ENCODE data around the gene MAPT.

MAPT gene

DNA sequence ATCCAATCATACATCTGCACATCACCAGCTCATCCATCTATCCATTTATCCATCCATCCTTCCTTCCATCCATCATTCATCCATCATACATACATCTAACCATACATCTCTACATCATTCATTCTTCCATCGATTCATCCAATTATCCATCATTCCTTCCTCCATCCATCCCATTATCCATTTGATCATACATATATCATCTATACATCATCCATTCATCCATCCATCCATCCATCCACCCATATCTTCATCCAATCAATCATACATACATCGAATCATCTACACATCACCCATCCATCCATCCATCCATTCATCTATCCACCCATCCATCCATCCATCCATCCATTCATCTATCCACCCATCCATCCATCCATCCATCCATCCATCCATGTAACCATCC, 75.4 kb downstream of the MAPT start:
- H3K27ac Mint-ChIP-seq: no peak overlapping the region
- H3K4me1 Mint-ChIP-seq: peaks cover 1% of the 10 kb centered on the region
- no peaks in the 10 kb centered on the region for H3K36me3 Mint-ChIP-seq (ENCODE audit: low read depth)
- DNase-seq (no peak), ATAC-seq (no peak)
- peaks cover 8% of the 10 kb centered on the region for H3K9me3 Mint-ChIP-seq
- no peak overlapping the region for H3K4me3 Mint-ChIP-seq
- H3K27me3 Mint-ChIP-seq: peaks cover 29% of the 10 kb centered on the region

DNA sequence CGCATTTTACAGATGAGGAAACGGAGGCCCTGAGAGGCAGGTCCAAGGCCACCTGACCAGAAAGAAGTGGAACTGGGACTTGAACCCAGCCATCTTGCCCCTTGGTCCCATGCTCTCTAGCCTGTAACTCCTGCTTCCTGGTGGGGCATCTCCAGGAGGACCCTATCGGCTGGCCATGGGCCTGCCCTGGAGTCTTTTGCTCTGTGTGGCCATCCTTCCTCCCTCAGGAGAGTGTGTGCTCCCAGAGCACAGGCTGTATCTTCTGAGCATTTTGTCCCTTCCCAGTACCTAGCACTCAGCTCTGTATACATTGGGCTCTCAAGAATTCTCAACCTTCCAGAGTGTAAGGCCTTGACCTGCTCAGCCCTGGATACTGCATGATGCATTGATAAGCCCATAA, 76.3 kb downstream of the MAPT start:
- ATAC-seq (no peak), DNase-seq (no peak)
- Mint-ChIP-seq H3K36me3 (ENCODE audit: low read depth) (no peaks in the 10 kb centered on the region), H3K27ac (no peak overlapping the region), H3K27me3 (peaks cover 27% of the 10 kb centered on the region), H3K4me1 (peaks cover 3% of the 10 kb centered on the region), H3K4me3 (no peak overlapping the region), H3K9me3 (peaks cover 8% of the 10 kb centered on the region)

DNA sequence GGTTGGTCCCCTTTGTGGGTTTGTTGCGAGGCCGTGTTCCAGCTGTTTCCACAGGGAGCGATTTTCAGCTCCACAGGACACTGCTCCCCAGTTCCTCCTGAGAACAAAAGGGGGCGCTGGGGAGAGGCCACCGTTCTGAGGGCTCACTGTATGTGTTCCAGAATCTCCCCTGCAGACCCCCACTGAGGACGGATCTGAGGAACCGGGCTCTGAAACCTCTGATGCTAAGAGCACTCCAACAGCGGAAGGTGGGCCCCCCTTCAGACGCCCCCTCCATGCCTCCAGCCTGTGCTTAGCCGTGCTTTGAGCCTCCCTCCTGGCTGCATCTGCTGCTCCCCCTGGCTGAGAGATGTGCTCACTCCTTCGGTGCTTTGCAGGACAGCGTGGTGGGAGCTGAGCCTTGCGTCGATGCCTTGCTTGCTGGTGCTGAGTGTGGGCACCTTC, 77.4 kb downstream of the MAPT start:
- H3K27ac Mint-ChIP-seq: no peak overlapping the region
- no peak for DNase-seq
- peaks cover 23% of the 10 kb centered on the region for H3K27me3 Mint-ChIP-seq
- peaks cover 8% of the 10 kb centered on the region for H3K9me3 Mint-ChIP-seq
- H3K36me3 Mint-ChIP-seq (ENCODE audit: low read depth): no peaks in the 10 kb centered on the region
- ATAC-seq: no peak
- peaks cover 3% of the 10 kb centered on the region for H3K4me1 Mint-ChIP-seq
- H3K4me3 Mint-ChIP-seq: no peak overlapping the region

DNA sequence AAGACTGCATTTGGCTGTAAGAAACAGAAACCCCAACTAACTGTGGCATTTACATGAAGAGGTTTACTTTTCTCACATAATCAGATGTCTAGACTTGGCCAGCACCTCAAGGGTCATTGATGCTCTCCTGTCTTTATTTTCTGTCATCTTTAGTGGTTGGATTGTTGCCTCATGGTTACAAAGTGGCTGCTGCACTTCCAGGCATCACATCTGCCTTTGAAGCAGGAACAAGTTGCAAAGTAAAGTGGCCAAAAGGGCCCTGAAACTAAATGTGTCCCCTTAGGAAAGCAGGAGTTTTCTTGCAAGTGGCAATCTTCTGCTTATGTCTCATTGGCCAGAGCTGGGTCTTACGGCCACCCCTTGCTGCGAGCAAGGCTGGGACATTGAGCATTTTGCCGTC, 78.2 kb downstream of the MAPT start:
- Mint-ChIP-seq H3K27ac (no peak overlapping the region), H3K36me3 (ENCODE audit: low read depth) (no peaks in the 10 kb centered on the region), H3K27me3 (peaks cover 15% of the 10 kb centered on the region), H3K9me3 (peaks cover 8% of the 10 kb centered on the region), H3K4me1 (peaks cover 3% of the 10 kb centered on the region), H3K4me3 (no peak overlapping the region)
- no peak for DNase-seq
- no peak for ATAC-seq

DNA sequence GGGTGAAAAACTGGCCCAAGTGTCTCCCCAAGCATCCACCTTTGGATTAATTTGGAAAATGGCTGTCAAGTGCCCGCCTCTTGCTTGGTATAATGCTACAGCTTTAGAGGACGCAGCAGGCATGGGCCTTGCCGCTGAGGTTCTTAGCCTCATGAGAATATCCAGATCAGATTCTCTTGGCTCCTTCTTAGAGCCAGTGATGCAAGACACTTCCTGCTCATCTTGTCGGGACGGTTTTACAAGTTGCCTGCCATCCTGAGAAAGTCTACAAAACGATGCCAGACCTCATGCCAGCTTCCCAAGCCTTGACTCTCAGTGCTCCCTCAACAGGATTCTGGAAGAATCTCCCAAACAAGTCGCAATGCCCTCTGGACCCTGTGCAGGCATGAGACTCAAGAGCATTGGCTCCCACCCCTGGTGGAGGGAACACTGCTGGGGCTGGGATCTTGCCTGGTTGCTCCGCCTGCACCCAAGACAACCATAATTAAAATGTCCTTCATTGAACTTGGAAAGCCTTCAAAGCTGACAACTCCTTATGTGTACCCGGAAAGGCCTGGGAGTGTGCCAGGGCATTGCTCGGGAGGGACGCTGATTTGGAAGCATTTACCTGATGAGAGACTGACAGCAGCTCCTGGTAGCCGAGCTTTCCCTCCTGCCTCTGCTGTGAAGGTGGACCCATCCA, 78.9 kb downstream of the MAPT start:
- Mint-ChIP-seq H3K27ac (no peak overlapping the region), H3K4me3 (no peak overlapping the region), H3K27me3 (peaks cover 9% of the 10 kb centered on the region), H3K36me3 (ENCODE audit: low read depth) (no peaks in the 10 kb centered on the region), H3K9me3 (peaks cover 8% of the 10 kb centered on the region), H3K4me1 (peaks cover 3% of the 10 kb centered on the region)
- no peak for ATAC-seq
- no peak for DNase-seq

DNA sequence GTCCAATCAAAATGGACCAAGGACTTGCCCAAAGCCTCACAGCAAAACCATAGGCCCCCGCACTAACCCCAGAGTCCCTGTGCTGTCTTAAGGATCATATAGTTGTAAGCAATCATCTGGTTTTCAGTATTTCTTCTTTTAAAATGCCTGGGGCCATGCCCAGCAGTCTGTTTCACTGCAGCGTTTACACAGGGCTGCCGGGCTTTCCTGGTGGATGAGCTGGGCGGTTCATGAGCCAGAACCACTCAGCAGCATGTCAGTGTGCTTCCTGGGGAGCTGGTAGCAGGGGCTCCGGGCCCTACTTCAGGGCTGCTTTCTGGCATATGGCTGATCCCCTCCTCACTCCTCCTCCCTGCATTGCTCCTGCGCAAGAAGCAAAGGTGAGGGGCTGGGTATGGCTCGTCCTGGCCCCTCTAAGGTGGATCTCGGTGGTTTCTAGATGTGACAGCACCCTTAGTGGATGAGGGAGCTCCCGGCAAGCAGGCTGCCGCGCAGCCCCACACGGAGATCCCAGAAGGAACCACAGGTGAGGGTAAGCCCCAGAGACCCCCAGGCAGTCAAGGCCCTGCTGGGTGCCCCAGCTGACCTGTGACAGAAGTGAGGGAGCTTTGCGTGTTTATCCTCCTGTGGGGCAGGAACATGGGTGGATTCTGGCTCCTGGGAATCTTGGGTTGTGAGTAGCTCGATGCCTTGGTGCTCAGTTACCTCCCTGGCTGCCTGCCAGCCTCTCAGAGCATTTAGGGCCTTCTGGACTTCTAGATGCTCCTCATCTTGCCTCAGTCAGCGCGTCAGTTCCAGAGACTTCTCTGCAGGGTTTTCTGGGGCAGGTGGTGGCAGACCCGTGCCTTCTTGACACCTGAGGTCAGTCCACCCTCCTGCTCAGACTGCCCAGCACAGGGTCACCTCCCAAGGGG, 79.8 kb downstream of the MAPT start:
- Mint-ChIP-seq H3K27ac (no peak overlapping the region), H3K4me1 (peaks cover 3% of the 10 kb centered on the region), H3K4me3 (no peak overlapping the region), H3K9me3 (peaks cover 8% of the 10 kb centered on the region), H3K36me3 (ENCODE audit: low read depth) (no peaks in the 10 kb centered on the region), H3K27me3 (peaks cover 9% of the 10 kb centered on the region)
- no peak for DNase-seq
- ATAC-seq: no peak

DNA sequence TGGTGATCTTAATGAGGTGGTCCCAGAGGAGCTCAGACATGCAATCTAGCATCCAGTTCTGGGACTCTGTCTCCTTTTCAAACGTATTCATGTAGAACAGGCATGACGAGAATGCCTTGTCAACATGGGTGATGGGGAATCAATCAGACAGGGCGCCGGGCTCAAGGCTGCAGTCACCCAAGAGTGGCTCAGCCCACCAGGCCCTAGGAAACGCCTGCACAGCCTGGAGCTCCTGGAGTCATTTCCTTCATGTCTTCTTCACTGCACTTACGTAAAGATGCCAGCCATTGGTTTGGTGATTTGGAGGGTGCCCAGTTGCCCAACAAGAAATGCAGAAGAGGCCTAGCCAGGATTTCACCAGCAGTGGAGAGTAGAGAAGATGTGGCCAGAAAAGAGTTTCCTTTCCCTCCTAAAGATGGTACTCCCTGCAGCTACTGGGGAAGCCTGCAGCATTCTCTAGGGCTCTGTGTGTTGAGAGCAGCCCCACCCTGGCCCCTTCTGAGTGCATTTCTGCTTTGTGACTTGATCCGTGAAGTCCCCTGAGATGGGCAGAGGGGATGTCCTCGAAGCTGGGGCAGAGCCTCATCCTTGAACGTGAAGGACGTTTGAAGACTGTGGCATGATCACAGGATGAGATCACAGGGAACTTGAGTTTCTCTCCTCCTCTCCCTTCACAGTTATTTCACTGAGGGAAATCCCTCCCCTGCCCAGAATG, 80.7 kb downstream of the MAPT start:
- DNase-seq (no peak), ATAC-seq (peak; percentile 61)
- Mint-ChIP-seq H3K27ac (no peak overlapping the region), H3K4me3 (no peak overlapping the region), H3K36me3 (ENCODE audit: low read depth) (no peaks in the 10 kb centered on the region), H3K4me1 (peaks cover 3% of the 10 kb centered on the region), H3K27me3 (peaks cover 4% of the 10 kb centered on the region), H3K9me3 (peaks cover 3% of the 10 kb centered on the region)

DNA sequence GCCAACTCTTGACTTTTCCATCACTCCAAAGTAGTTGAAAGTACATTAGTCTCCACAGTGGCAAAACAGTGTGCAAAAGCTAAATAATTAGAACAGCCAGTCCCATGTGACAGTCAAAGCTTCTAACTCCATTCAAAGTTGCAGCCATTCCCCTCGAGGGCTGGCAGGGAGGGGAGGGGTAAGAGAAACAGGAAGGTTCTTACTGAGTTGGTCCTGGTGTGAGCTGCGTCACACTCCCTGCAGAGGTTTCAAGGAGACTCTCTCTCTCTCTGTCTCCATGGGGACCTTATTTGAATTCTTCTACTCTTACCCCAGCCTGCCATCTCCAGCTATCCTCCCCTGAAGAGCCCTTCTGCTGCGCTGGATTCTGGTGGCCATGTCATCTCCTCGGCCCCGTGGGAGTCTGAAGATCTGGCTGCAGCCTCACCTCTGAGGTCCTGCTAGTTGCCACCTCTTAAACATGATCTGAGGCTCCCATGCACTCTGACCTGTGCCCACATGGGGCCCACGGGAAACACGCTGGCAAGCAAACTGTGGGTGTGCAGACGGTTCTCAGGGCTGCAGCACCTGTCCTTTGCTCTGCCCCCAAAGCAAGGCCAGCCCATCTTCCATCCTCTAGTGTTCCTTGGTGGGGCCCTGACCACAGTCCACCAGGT, 81.4 kb downstream of the MAPT start:
- no peak for ATAC-seq
- Mint-ChIP-seq H3K27me3 (peaks cover 4% of the 10 kb centered on the region), H3K27ac (no peak overlapping the region), H3K9me3 (peaks cover 3% of the 10 kb centered on the region), H3K36me3 (ENCODE audit: low read depth) (no peaks in the 10 kb centered on the region), H3K4me1 (peaks cover 3% of the 10 kb centered on the region), H3K4me3 (no peak overlapping the region)
- no peak for DNase-seq

DNA sequence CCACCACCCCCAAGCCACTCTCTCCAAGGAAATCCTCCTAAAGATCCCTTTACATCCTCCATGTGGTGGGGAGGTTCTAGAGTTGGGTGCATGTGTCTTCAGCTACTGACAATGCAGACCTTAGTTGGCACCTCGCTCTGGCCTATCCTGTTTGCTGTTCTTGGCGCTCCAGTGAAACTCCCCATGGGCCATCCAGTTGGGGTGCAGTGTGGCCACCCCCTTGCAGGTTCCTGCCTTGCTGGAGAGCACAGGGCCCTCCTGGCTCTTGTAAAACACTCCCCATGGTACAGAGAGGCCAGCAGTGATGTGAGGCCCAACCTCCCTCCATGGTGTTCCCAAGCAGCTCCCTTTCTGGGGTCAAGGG, 82.0 kb downstream of the MAPT start:
- Mint-ChIP-seq H3K27me3 (peaks cover 6% of the 10 kb centered on the region), H3K27ac (no peak overlapping the region), H3K36me3 (ENCODE audit: low read depth) (no peaks in the 10 kb centered on the region), H3K9me3 (peaks cover 3% of the 10 kb centered on the region), H3K4me1 (peaks cover 3% of the 10 kb centered on the region), H3K4me3 (no peak overlapping the region)
- DNase-seq (no peak), ATAC-seq (no peak)

DNA sequence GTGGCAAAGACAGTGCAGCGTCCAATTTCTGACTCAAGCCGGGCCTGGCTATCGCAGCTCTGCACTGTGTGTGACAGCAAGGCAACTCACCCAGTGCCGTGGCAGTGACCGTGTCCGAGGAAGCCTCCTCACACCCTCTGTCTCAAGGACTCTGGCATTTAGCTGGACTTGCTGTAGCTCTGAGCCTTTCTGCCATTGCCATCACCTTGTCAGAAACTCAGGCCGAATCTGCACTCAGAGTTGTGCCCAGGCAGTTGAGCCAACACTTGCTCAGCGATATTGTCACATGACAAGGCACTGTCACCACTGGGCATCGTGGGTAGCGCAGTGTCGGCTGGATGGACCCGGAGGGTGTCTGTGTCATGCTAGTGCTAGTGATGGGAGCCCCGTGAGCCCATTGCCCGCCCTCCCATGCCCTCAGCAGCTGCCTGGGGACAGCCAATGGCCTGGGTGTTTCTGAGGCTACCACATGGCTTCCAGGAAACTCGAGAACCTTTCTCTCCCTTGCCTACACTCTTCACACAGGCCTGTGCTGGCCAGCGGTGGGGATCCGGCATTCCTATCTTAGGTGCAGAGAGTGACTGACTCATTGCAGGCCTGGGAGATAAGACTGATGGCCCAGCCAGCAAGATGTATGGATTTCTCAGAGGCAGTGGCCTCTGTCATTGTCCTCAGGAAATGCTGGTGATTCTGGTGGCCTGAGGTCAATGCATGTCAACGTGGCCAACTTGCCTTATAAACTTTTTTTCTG, 82.6 kb downstream of the MAPT start:
- ATAC-seq: no peak

DNA sequence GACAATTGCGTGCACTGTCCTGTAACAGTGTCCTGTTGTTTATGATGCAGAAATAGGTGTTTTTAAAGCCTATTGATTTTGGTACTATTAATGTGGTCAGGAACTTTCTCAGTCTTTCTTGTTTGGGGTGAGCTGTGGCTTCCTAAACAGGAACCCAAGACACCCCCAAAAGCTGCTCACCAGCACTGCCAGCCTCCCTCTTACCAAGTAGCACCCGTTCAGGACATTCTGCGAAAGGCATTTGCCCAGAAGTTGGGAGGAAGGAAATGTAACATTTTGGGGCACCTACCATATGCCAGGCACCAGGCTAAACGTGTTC, 83.1 kb downstream of the MAPT start:
- ATAC-seq (no peak), DNase-seq (no peak)
- no peak overlapping the region for H3K27ac Mint-ChIP-seq
- H3K4me1 Mint-ChIP-seq: peaks cover 3% of the 10 kb centered on the region
- peaks cover under 1% of the 10 kb centered on the region for H3K9me3 Mint-ChIP-seq
- peaks cover 3% of the 10 kb centered on the region for H3K27me3 Mint-ChIP-seq
- no peak overlapping the region for H3K4me3 Mint-ChIP-seq
- H3K36me3 Mint-ChIP-seq (ENCODE audit: low read depth): no peaks in the 10 kb centered on the region

More for the DNA sequence above, 82.6 kb downstream of the MAPT start:
- peaks cover 3% of the 10 kb centered on the region for H3K4me1 Mint-ChIP-seq
- DNase-seq: no peak
- no peaks in the 10 kb centered on the region for H3K36me3 Mint-ChIP-seq (ENCODE audit: low read depth)
- peaks cover 3% of the 10 kb centered on the region for H3K9me3 Mint-ChIP-seq
- H3K4me3 Mint-ChIP-seq: no peak overlapping the region
- peaks cover 6% of the 10 kb centered on the region for H3K27me3 Mint-ChIP-seq
- no peak overlapping the region for H3K27ac Mint-ChIP-seq

DNA sequence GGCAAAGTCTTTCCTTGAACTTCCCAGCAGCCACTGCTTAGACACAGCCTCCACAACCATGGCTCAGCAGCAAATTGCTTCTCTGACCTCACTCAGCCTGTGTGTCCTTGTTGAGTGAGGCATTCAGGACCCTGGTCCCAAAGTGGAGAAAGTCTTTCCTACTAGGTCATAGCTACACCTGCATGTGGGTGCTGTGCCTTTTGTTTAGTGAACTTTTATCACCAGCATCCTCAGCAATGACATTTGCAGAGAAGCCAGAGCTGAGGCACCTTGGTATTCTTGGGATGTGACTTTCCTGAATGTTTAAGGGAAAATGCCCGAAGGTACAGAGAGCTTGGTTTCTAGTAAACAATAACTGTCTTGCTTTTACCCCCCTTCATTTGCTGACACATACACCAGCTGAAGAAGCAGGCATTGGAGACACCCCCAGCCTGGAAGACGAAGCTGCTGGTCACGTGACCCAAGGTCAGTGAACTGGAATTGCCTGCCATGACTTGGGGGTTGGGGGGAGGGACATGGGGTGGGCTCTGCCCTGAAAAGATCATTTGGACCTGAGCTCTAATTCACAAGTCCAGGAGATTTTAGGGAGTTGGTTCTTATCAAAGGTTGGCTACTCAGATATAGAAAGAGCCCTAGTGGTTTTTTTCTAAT, 83.7 kb downstream of the MAPT start:
- H3K36me3 Mint-ChIP-seq (ENCODE audit: low read depth): no peaks in the 10 kb centered on the region
- H3K27me3 Mint-ChIP-seq: peaks cover 2% of the 10 kb centered on the region

DNA sequence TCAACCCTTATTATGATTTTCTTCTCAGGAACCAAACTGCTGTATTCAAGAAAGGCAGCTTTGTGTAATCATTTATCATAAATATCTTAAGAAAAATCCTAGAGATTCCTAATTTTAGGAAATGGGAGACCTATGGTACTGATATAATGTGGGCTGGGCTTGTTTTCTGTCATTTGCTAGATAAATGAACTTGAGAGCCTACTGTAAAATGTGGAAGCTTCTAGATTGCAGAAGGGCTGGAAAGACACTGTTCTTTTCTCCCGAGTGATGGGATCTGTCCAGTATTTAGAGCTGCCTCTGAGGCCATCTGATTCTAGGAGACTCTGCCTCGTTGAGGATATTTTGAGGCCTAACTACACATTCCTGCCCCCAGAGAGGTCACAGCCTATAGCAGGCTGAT, 84.8 kb downstream of the MAPT start:
- Mint-ChIP-seq H3K36me3 (ENCODE audit: low read depth) (no peaks in the 10 kb centered on the region), H3K9me3 (no peaks in the 10 kb centered on the region), H3K27me3 (peaks cover 2% of the 10 kb centered on the region), H3K27ac (no peak overlapping the region), H3K4me1 (peaks cover 3% of the 10 kb centered on the region), H3K4me3 (no peak overlapping the region)
- DNase-seq (no peak), ATAC-seq (no peak)

More for the DNA sequence above, 83.7 kb downstream of the MAPT start:
- ATAC-seq: no peak
- no peak overlapping the region for H3K27ac Mint-ChIP-seq
- H3K4me1 Mint-ChIP-seq: peaks cover 3% of the 10 kb centered on the region
- no peak for DNase-seq
- H3K4me3 Mint-ChIP-seq: no peak overlapping the region
- H3K9me3 Mint-ChIP-seq: no peaks in the 10 kb centered on the region

All from activated naive CD8-positive, alpha-beta T cell treated with anti-CD3 and anti-CD28 coated beads, Interleukin-2, amount 50 U/mL, for 24 hours (primary cell).